ENCODE data around the gene DMAC2.

GRCh38 chr19:41436674-41436951, 3.1 kb downstream of the DMAC2 start:
- no peak for TF ChIP-seq CTCF (IDR thresholded peaks at IDR 0.05)
- TF ChIP-seq POLR2A (IDR thresholded peaks at IDR 0.05) = no peak
